ENCODE data around the gene KASH5.
"Not testable (repeated sequence)": the region's sequence is repeated elsewhere in the genome, so short reads cannot be mapped to it uniquely, and the experiment has no call there.

Gene KASH5

DNA sequence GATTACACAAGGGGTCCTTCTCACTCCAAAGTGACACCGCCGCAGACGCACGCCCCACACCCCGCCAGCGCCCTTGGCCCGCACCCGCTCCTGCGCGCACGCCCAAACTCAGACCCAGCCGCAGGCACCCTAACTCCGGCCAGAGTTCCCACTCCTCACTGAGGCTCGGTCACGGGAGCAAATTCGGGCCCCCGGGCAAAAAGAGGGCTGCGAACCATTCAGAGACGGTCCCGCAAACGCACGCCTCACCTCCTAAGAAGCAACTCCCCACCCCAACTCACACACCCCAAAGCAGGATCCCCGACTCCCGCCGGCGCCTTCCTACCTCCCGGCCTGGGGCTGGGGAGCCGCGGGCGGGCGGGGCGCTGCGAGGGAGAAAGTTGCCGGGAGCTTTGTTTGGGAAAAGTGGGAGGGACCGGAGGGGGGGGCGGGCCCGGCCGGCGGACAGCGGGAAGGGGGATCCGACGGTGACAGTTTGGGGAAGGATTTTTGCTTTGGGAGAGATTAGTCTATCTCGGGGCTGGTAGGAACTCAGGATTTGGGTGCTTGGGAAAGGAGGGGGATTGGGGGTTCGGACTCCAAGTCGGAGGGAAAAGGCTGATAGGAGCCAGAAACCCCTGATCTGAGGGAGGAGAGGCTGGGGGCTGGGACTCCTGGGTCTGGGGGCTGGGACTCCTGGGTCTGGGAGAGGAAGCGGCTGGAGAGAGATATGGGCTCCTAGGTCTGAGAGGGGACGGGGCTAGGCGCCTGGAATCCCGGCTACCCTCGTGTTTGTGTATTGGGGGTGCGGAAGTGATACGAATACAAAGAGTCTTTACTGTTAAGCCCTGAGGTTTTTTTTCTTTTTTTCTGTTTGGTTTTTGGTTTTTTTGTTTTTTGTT lies 25.8 kb upstream of the KASH5 start, which contains the start of gene TEAD2:
Gene TEAD2 (minus strand): TSS at position 369 of the 881 bp plus-strand sequence. CDS start 2,341 bp downstream, outside the sequence.
- no peak for DNase-seq

DNA sequence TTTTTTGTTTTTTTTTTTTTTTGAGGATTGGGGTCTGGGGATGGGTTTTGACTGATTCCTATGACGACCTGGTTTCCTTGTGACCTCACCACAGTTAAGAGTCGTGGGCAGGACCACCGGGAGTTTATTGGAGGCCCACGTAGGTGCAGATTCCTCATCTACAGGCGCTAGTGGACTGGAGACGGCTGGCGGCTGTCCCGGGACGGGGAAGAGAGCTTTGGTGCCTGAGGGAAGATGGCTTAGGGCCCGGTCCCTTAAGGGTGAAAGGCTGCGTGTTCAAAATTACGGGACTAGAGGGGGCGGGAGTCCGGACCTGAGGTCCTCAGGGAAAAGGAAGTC lies 25.2 kb upstream of the KASH5 start:
- DNase-seq = no peak

DNA sequence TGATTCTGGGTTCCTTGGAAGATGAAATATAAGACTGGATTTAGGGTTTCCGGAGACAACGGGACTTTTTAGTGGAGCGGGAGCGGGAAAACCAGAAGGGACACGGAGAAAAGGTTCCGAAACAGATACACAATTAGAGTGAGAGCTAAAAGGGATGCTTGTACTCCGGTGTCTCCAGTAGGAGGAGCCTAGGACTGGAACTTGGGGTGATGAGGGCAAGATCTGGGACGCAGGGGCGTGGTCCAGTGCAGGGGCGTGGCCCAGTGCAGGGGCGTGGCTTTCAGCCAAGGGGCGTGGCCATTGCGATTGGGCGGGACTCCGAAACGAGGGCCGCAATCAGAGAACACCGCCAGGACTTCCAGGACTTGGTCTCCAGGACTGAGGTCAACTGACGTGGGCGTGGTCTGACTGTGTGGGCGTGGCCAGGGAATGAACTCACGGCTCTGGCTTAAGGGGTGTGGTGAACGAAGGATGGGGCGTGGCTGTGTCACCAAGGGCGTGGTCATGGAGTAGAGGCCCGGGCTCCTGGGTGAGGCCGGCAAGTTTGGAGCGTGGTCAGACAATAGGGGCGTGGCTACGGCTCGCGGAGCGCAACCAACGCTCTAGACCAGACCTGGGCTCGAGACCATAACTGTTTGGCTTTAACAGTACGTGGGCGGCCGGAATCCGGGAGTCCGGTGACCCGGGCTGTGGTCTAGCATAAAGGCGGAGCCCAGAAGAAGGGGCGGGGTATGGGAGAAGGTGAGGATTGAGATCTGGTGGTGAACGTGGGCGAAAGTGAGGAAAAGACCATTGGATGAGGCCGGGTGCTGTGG lies 24.6 kb upstream of the KASH5 start, which contains the start of gene DKKL1:
Gene DKKL1 (plus strand): TSS at position 610 of the 815 bp plus-strand sequence. CDS start 122 bp downstream, at position 732.
- no peak for DNase-seq

DNA sequence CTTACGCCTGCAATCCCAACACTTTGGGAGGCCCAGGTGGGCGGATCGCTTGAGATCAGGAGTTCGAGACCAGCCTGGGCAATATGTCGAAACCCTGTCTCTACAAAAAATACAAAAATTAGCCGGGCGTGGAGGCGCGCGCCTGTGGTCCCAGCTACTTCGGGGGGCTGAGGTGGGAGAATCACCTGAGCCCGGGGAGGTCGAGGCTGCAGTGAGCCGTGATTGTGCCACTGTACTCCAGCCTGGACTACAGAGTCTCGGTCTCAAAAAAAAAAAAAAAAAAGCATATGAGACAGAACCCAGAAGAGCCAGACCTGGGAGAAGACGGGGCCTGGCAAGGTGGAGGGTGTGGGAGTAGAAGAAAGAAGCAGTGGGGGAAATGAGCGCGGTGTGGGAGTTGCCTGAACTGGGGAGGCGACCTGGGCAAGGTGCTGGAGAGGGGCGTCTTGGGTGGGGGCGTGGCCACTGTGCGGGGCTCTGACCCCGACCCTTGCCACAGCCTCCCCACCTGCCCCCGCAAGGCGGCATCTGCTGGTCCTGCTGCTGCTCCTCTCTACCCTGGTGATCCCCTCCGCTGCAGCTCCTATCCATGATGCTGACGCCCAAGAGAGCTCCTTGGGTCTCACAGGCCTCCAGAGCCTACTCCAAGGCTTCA lies 23.8 kb upstream of the KASH5 start:
- no peak for DNase-seq

DNA sequence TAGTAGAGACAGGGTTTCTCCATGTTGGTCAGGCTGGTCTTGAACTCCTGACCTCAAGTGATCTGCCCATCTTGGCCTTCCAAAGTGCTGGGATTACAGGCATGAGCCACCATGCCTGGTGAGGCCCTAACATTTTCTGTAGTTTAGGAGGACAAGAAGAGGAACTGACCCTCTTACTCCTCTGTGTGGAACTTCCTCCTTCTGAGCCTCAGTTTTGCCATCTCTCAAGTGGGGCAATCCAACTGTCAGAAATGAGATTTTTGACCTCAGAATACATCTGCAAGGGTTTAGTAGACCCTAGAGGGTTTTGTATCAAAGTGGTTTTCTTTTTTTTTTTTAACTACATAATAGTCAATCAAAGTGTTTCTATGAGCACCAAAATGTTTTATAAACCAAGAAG lies 21.9 kb upstream of the KASH5 start:
- DNase-seq = no peak

DNA sequence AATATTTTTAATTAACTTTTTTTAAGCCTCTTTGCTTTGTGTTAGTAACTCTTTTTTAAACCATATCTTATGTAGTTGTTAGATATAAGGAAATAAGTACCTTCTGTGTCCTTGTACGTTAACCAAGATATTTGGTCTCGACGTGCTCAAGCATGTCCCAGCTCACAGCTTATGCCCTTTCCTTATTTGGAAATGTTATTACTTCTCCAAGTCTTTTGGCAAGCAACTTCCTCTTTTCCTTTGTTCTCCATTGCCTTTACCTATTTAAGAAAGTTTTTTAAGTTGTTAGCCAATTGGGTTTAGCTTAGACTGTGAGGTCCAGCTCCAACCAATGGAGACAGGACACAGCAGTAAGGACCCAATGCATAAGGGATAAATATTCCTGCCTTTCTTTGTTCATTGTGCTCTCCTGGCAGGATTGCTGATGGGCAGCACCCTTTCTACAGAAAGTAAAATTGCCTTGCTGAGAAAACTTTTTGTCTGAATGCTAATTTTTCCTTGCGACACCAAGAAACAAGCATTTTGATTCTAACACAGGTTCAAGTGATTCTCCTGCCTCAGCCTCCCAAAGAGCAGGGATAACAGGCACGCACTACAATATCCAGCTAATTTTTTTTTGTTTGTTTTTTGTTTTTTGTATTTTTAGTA lies 19.2 kb upstream of the KASH5 start:
- DNase-seq = no peak

DNA sequence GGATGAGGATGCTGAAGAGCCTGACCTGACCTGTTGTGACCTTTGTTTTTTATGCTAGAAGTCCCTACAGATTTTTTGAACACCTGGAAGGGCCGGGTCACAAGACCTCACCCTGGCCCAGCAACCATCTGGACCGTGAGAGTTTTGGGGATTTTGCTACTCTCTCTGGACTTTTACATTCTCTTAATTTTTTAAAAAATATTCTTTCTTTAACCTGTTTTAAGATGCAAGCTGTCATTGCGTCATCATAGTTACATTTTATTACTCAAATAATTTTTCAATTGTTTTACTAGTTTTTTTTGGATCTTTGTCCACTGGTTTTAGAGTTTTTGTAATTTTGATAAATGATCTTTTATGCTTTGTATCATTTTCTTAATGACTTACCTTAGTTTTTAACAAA lies 16.9 kb upstream of the KASH5 start:
- DNase-seq = no peak

DNA sequence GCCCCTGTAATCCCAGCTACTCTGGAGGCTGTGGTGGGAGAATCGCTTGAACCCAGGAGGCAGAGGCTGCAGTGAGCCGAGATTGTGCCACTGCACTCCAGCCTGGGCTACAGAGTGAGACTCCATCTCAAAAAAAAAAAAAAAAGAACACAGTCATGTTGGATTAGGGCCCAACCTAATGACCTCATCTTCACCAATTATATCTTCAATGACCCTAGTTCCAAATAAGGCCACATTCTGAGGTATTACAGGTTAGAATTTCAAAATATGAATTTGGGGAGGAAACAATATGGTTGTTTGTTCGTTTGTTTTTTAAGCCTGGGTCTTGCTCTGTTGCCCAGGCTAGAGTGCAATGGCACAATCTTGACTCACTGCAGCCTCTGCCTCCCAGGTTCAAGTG lies 14.9 kb upstream of the KASH5 start:
- not testable (repeated sequence) for DNase-seq

DNA sequence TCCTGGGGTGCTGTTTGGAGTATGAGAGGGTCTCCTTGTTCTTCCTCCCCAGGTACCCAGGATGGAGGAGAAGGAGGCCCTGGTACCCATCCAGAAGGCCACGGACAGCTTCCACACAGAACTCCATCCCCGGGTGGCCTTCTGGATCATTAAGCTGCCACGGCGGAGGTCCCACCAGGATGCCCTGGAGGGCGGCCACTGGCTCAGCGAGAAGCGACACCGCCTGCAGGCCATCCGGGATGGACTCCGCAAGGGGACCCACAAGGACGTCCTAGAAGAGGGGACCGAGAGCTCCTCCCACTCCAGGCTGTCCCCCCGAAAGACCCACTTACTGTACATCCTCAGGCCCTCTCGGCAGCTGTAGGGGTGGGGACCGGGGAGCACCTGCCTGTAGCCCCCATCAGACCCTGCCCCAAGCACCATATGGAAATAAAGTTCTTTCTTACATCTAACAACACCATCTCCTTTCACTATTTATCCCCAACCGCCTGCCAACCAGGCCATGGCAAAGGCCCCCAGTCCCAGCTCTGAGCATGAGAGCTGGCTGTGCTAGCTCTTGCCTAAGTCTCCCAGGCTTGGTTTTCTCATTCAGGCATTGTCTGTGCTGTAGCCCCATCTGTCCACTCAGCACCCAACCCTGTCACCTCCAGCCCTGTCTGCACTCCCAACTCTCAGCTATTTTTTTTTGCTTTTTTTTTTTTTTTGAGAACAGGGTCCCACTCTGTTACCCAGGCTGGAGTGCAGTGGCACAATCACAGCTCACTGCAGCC lies 13.2 kb upstream of the KASH5 start:
- DNase-seq = no peak

DNA sequence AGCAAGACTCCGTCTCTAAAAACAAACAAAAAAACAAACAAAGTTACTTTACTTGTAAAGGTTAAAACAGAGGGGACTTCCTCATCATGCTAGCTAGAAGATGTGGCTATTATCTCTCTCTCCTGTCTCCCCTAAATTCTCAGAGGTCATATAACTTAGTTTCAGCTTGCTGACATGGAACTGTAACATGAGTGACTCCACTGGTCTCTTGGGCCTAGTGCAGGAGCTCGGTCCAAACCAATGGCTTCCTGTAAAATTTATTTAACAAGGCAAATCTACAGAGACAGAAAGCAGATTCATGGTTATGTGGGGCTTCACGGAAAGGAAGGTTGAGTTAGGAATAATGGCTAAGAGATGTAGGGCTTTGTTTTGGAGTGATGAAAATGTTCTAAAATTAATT lies 9.5 kb upstream of the KASH5 start:
- DNase-seq = no peak

DNA sequence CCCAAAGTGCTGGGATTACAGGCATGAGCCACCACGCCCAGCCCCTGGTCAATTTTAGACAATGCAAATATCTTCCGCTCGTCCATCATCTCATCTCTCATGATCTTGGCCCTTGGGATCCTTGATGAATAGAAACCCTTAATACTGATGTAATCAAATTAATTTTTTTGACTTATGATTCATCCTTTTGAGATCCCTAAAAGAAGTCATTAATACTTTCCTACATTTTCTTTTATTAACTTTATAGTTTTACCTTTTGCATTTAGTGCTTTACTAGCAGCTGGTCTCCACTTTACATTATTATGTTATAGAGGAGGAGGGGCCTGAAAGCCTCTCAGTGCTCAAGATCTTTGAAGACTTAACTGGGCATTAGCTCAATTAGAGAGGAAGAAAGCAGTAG lies 7.7 kb upstream of the KASH5 start:
- DNase-seq = no peak

DNA sequence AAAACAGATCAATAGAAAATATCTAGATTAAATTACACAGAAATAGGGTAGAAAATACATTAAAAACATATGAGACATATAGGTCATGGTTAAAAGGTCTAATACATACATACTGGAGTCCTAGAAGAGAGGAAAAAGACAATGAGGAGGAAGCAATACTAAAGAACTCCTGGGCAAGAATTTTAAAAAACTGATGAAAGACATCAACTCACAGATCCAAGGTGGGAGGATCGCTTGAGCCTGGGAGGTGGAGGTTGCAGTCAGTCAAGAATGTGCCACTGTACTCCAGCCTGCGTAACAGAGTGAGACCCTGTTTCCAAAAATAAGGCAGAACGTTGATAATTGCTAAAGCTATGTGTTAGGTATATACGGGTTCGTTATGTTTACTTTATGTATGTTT lies 5.4 kb upstream of the KASH5 start:
- DNase-seq = no peak

DNA sequence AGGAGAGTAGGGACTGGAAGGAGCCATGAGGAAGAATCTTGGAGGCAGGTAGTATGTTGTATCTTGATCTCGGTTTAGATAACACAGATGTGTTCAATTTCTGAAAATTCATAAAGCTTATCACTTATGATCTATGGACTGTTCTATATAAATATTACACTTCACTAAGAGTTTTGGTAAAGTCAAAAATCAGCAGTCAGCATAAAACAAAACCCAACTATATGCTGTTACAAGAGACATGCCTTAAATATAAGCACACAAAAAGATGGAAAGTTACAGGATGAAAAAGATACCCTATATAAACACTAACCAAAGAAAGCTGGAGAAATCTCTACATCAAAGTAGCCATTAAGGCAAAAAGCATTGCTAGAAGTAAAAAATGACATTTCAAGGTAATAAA lies 4.5 kb upstream of the KASH5 start:
- DNase-seq = no peak

DNA sequence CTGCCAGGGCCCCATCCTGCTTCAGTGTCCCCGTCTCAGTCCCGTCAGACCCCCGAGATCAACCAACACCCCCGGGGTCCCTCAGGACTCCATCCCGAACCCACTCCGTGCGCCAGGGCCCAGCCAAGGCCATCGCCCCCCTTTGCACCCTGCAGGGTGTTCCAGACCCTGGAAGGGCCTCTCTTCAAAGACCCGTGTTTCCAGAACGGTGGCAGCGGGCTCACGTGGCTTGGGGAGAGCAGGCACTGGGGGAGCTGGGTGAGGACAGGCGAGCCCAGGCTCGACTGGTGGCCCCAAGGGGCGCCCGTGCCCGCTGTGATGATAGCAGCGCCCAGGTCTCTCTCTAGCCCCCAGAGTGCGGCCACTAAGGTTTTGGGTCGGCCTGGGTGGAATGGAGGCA lies 1.4 kb downstream of the KASH5 start:
- no peak for DNase-seq

DNA sequence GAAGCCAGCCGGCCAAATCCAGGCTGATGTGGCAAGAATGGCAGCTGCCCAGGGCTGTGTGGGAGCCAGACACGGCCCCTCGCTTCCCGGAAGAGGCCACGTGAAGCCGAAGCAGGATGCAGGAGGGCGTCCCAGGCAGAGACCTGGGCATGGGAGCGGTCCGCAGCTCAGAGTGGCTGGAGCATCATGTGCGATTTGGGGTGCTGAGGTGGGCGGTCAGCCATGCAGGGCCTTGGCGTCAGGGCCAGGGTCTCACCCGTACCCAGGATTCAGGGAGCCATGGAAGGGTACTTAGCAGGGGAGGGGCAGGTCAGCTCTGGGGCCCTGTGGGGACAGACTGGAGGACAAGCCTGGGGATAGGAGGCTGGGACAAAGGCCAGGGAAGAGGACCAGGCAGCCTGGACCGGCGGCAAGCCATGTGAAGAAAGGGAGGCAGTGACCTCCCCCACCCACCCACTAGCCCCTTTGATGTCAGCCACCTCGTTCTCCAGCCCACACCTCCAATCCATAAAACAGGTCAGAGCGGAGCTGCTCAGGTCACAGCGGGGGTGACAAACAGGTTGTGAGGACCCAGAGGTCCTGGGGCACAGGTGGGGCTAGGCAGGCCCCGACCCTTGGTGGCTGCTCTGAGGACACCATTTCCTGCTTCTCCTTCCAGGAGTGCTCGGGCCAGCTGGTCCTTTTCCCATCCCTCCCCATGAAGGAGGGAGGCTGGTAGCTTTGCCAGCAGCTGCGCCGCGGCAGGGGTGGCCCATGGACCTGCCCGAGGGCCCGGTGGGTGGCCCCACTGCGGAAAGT lies 2.3 kb downstream of the KASH5 start:
- no peak for DNase-seq

DNA sequence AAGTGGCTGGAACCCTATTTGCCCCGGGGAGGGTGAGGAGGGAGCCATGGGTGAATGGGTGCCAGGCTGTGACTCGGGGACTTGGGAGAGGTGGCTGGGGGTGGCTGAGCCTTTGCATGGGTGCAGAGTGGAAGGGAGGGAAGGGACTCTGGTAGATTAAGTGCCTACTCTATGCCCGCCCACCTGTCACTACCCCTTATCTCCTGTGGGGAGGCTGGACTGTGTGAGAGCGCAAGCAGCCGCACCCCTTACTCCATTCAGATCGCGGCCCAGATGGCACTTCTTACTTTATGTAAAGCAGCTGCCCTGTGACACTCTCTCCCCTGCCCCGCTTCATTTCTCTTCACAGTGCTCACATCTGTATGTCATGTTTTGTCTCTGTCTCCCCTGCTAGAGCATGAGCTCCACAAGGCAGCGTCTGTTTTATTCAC lies 2.9 kb downstream of the KASH5 start:
- no peak for DNase-seq

DNA sequence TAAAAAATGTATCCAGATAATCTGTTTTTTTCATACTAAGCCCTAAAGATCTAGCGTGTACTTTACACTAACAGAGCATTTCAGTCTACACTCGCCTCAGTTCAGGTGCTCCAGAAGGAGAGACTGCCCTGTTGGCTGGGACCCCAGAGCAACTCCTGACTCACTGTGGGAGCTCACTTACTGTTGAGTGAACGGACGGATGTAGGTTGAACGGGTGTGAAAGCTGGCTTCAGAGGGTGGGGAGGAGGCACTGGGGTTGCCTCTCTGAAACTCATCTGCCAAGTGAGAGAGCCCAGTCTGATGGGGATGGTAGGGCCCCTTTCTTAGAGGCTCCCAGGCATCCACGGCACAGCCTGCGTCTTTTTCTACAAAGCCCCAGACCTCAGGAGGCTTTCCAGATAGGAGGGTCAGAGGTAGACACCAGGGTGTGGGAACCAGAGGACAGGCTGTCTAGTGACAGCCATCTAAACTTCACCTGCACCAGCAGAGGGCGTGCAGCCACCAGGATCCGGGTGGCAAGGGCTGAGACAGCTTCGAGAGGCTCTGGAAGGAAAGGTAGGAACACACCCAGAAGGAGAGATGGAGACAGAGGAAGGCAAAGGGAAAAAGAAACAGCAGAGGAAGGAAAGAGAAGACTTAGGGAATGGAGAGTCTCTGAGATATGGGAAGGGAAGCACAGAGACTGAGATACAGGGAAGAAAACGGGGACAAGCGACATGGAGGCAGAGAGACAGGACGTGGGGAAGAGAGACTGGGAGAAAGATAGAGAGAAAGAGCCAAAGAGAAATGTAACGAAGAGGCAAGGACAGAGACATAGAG lies 3.7 kb downstream of the KASH5 start:
- peak; percentile 54 for DNase-seq

DNA sequence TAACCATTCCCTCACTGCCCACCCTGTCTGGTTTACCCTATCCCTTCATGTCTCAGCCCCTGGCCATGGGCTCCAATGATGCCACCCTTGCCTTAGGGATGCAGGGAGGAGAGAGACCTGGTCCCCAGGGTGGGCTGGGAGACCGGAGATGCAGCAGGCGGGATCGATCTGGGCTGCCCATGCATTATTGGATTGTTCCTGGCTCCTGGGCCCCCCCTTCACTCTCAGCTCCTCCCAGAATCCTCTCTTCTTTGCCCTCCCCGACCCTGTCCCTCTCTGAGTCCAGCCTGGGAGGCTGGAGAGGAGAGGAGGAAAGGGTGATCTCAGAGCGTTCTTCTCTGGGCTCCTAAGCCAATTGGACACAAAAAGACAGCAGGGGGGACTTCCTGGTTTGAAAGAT lies 5.8 kb downstream of the KASH5 start:
- no peak for DNase-seq

DNA sequence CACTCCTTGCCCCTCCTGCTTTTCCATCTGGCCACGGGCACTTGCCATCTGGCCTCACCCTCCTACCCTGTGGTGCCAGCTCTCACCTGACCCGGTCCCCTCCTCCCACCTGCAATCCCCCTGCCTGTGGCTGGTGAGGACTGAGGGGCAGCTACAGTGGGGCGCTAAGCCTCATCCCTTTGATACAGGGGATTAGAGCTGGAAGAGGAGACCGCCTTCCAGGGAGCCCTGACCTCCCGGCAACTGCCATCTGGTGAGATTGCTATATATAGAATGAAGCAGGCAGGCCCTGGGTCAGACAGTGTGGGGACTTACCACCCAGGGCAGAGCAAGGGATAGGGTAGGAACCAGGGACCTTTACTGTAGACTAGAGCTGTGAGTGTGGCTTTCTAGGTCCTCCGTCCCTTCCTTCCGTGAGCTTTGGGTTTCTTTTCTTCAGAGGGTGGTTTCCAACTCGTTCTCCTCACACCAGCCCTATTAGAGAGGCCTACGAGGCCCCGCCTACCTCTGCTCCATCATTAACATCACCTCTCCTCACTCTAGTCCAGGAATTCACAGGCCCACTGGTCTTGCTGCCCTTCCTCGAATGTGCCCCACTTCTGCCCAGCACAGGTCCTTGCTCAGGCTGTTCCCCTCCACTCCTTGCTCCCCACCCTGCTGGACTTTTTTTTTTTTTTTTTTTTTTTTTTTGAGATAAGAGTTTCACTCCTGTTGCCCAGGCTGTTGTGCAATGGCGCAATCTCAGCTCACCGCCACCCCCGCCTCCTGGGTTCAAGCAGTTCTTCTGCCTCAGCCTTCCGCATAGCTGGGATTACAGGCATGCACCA lies 7.7 kb downstream of the KASH5 start:
- no peak for DNase-seq
